ENCODE measurements around the gene SH3TC1.

SH3TC1 gene

DNA sequence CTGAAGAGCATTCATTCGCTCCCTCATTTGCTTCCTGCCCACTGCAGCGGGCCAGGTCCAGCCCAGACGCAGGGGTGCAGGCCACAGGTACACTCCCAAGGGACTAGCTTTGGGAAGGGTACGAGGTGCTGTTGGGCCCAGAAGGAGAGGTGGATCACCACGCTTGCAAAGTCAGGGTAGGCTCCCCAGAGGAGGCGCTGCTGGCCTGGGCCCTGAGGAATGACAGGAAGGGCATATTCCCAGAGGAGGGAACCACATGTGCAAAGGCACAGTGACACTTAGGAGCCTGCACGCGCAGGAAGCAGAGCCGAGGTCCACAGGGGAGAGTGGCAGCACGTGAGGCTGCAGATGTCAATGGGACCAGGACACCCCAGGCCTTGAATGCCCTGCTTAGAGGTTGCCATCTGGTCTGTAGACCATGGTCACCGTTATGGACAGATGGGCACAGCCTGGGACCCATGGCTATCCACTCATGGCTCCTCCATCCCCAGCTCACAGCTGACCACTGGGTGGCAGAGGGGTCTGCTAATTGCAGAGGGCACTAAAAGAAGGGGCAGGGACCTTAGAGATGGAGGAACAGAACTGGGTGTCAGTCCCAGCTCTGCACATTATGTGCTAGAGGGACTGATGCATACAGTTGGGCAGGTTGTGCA is 78.4 kb downstream of the SH3TC1 start:
- no peak for DNase-seq (ENCODE audit: low read depth)

DNA sequence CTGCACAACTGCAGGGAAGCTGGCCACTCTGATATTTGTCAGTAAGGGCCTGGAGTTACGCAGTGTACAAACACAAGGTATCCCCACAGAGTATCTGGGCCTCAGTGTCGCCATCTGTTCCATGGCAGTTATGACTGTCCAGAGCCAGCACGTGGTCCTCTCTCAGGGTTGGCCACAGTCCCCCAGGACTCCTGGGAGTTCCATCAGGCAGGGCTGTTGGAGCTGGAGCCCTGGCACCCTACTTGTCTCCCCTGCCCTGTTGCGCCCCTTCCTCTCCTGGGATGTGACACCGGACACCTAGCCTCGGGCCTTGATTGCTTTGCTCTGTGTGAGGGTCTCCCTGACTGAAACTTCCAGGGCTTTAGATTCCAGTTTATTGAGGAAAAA is 78.9 kb downstream of the SH3TC1 start:
- DNase-seq (ENCODE audit: low read depth), result no peak

DNA sequence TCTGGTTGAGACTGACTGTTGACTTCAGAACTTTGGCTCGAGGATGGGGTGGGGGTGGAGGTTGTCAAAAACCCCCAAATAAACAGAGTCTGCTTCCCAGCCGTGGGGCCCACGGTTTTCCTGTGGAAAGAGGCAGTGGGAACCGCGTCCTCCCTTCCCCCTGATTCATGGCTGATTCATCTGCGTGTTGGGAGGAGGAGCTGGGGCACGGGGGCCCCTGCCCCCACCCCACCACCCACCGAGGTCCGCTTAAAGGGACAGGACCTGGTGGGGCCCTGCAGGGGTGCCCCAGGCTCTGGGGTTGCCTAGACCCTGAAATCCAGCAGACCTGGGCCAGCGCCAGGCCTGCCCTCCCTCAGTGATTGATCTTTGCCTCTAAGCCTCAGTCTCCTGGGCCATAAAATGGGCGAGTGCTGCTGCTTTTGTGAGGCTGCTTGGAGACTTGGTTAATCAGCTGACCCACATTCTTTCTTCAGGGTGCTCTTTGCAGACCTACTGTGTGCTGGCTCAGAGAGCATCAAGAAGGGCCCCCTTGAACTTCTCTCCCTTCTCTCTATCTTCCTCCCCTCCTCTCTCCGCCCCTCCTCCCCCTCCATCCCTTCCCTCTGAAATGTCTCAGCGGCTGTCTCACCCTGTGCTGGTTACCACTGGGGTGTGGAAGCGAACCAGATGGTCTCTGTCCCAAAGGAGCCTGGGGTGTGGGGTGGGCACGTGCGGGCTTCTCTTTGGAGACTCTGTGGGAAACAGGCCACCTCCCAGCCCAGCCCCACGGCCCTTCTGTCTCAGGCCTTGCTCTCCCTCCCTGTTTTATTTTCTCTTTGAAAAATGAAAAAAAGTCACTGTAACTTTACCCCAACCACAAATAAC is 79.6 kb downstream of the SH3TC1 start:
- no peak for DNase-seq (ENCODE audit: low read depth)

DNA sequence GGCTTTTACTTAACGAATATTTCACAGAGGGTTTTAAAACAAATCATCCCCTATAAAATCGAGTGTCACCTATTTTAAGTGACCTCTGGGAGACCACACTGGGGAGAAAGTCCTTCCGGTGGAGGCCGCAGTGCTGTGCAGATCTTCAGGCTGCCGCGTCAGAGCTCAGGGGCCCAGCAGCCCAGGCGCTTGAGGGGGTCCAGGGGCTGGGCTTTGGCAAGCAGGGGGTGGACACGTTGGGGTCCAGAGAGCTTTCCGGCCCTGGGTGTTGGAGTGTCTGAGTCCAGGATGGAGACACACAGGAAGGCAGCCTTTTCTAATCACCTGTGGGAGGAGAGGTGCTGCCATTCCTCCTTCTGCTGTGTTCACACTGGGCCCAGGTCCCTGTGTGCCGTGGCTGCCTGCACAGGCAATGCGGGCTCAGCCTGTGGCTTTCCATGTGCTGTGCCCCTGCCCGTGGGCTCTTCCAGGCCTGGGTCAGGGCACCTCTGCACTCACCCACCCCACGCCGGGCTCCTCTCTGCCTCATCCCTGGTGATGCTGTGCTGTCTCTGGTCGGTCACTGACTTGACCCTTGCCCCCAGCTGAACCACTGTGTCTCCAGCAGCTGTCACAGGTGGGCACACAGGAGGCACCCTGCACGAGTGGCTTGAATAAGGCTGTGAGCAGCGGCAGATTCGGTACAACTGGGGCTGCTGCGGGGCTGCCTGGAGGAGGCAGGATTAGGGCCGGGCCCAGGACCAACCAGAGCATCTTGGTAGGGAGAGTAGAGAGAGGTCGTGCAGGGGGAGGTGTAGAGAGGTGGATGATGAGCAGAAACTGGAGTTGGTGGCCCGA is 80.4 kb downstream of the SH3TC1 start:
- DNase-seq (ENCODE audit: low read depth), result no peak

DNA sequence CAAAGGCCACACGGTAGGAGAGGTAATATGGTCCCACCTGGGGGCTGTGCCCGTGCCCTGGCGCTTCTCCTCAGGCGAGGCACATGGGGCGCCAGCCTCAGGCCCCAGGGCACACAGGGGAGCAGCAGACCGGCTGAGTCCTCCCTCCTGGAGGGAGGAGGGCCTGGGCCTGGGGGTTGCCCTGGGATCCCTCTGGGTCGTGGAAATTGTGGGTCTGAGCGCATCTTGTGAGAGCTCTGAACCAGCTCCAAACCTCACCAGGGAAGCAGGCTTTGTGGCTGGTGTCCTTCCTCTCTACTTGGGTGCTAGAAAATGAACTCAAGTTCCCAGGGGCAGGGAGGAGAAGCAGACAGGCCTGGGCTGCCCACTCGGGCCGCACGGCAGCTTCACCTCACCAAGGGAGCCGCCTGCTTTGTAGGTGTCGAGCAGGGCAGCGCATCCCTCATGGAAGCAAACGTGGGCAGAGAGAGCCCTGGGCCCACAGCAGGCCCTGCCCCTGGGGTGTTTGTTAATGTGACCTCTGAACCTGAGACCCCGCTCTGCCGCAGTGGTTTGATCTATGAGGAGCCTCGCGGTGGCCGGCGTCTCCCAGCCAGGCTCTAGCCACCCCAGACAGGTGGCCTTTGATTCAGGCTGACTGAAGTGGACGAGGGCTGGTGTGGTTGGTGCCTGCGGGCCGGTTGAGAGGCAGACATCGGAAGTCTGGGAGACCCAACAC is 81.2 kb downstream of the SH3TC1 start:
- DNase-seq (ENCODE audit: low read depth), result no peak

DNA sequence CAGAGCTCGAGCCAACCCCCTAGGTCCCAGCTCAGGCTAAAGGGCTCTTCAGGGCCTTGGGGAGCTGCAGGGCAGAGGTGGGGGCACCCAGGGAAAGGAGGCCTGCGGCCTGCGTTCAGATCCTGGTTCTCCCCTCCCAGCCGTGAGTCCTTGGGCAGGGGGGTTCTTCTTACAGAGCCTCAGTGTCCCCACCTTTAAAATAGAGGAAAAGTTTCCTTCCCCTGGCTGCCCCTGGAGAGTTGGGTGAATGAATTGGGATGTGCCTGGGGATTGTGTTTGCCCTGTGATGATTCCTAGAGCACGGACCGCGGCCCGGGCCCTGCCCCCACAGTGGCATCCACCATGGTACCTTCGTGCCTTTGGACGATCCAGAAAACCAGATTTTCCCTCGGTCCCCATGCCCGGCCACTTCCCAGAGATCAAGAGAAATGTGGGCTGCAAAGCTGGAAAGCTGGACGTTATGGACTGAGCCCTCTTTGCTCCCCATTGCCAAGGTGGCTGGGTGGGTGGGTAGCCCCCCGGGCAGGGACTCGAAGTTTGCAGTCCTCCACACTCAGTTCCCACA is 81.9 kb downstream of the SH3TC1 start:
- DNase-seq (ENCODE audit: low read depth), result no peak

DNA sequence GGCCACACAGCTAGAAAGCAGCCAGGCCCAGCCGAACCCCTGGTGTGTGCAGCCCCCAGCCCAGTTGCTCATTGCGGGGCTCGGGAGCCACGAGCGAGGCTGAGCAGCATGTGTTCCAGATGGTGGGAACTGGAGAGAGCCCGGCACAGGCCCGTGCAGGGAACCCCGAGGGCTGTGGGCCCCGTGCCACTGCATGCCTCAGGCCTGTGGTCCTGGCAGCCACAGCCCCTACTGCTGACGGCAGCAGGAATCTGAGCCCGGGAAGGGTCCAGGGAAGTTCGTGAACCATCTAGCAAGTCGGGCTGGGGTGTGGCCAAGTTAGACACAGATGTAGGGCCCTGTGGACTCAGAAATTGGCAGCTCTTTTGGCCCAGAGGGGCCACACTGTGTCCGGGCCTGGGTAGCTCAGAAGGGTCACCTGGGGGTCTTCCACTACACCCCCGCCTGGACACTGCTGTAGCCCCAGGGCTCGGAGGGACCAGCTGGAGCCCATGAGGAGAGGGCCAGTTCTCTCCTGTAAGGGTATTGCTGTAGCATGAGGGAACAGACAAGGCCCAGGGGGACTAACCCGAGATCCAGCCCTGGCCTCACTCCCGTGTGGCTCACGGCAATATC is 82.5 kb downstream of the SH3TC1 start:
- no peak for DNase-seq (ENCODE audit: low read depth)

DNA sequence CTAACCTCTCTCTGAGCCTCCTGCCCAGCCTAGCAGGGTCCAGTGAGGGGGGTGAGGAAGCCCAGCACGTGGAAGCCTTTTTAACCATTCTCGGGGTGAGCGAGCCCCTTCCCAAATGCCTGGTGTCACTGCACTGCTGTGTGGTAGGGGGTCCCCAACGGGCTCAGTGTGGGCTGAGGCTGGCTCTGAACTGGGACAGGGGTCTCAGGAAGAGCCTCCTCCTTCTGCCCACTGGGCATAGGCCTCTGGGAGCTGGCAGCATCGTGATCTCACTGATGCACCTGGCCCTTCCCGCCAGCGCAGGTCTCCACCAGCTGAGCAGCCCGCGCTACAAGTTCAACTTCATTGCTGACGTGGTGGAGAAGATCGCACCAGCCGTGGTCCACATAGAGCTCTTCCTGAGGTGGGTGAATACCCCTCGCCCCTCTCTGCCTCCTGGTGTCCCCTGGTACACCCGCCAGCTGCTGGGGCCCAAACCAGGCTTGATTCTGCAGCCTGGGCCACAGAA is 83.1 kb downstream of the SH3TC1 start:
- DNase-seq (ENCODE audit: low read depth), result no peak

DNA sequence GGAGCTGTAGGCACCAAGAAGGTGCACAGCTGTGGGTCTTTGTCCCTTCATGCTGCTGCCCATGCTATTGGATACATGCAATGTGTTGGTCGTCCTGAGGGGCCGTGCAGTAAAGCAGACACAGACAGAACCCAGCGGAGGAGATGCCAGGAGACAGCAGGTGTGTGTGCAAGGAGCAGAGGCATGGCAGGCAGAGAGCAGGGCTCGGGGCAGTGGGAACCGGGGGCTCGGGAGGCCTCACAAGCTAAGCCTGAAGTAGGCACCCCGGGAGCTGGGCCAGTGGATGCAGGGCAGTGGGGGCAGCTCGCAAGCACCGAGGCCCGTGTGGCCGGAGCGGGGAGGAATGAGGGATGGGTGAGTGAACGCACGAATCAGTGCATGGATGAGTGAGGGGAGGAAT is 83.7 kb downstream of the SH3TC1 start:
- no peak for DNase-seq (ENCODE audit: low read depth)

DNA sequence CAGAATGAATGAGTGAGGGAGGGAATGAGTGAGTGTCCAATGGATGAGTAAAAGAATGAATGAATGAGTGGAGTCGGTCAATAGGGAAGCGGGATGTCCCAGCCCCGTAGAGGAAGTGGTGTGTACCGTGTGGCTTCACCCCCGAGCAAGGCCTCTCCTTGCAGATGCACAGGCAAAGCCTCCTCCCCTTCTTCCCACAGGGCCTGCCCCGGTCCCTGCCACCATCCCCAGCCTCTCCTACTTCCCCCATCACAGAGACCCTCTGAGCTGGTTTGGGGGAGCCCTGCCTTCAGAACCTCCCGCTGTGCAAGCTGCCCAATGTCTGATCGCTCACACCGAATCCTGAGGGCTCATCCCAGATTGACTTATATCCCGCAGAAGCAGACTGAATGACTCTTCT is 84.1 kb downstream of the SH3TC1 start:
- DNase-seq (ENCODE audit: low read depth), result no peak

DNA sequence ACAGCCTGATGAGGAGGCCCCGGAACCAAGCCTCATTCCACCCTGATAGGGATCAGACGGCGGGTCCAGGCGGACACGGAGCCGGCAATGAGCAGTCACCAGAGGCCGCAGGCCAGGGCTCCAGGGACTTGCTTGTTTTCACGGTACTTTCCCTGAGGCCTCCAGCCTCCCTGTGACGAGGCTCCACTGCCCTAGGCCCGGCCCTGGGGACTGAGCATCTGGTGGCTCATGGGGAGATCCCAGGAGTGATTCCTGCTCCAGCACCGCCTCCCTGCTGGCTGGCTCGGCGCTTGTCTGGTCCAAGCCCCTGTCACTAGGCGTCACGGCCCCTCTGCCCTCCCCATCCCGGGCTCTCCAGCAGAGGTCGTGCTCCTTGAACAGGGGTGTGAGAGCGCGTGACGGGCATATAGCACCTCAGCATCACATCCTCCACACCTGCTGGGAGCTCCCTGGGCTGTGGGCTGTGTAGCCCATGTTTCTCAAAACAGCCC is 84.6 kb downstream of the SH3TC1 start:
- DNase-seq (ENCODE audit: low read depth), result no peak

DNA sequence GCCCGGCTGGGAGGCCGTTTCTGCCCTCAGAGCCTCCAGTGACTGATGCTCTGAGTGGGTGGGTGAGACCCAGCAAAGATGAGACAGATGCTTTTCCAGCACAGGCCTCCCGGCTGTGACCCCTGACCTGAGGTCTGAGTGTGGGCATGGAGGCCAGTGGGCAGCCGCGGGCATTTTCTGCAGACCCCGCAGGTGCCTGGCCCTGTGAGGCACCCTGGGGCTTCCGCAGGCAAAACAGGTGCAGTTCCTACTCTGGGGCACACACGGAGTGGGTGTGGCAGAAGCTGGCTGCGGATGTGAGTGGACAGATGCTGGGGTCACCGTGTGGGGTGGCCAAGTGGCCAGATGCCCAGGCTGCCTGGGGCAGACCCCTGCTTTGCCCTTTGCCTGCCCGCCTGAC is 85.3 kb downstream of the SH3TC1 start:
- DNase-seq (ENCODE audit: low read depth), result no peak

DNA sequence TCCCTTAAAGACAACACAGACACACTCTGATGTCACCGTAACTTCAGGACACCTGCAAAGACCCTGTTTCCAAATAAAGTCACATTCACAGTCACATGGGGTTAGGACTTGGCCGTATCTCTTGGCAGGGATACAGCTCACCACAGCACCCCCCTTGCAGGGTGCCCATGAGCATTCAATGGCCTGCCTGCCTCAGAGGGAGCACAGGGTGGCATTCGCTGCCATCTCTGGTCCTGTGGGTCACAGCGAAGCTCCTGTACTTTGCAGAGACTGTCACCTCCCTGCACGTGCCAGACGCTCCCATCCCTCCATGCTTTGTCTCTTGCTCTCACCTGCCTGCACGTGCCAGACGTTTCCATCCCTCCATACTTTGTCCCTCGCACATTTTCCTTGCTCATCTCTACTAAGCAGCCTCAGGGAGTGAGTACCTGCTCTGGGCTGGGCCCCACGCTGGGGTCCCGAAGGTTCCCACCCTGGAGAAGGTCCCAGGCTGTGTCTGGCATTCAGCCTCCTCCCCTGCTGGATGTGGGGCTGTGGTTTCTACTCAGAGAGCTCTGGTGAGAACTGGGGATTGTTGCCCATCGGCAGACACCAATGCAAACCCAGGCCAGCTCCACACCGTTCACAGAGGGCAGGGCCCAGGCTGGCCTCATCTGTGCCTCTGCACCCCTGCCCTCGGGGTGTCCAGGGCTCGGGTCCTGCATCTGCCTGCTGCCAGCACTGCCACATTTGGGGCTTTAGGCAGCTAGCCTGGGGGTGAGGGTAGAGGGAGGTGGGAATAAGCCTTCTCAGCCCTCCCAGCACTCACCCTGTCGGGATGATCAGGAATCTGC is 86.3 kb downstream of the SH3TC1 start:
- no peak for DNase-seq (ENCODE audit: low read depth)

DNA sequence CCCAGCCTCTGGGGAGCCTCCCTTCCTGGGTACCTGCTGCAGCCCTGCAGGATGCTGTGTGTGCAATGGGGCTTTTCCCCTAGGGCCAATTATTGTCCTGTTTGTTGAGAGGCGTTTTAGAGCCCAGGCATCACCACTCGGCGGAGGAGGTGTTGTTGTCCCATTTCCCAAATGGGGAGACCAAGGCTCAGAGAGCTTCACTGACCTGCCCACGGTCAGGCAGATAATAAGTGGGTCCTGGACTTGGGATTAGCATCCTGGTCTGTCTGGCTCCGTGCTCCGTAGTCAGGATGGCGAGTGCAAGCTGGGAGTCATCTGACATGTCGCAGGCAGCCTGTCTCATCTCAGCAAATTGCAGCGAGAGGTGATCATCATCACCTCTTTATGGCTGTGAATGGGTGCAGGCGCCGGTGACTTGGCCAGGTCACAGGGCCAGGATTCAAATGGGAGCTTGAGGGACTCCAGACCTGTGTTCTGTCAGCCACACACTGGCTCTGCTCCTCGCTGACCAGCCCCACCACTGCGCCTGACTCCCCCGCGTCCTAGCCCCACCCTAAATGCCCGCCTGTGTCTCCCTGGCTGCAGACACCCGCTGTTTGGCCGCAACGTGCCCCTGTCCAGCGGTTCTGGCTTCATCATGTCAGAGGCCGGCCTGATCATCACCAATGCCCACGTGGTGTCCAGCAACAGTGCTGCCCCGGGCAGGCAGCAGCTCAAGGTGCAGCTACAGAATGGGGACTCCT is 87.1 kb downstream of the SH3TC1 start:
- no peak for DNase-seq (ENCODE audit: low read depth)

DNA sequence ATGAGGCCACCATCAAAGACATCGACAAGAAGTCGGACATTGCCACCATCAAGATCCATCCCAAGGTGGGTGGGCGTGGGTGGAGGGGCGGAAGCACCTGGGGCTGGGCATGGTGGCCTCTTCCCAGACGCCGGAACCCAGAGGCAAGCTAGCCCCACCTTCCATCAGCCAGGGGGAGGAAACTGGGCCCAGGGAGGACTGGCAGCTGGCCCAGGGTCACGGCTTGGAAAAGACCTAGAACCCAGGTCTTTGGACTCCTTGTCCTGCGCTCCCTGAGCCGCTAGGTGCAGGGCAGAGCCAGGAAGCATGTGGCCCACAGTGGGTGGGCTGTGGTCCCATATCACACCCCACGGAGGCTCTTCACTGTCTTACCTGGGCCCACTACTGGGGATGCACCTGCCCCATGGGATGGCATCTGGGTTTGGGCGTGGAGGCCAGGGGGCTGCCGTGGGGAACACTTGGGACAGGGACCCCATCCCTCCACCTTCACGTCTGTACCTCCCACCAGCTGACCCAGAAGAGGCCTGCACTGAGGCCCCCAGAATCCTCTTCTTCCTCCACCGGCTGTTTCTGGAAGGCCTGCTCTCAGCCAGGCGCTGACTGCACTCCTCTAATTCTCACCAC is 87.7 kb downstream of the SH3TC1 start:
- no peak for DNase-seq (ENCODE audit: low read depth)

DNA sequence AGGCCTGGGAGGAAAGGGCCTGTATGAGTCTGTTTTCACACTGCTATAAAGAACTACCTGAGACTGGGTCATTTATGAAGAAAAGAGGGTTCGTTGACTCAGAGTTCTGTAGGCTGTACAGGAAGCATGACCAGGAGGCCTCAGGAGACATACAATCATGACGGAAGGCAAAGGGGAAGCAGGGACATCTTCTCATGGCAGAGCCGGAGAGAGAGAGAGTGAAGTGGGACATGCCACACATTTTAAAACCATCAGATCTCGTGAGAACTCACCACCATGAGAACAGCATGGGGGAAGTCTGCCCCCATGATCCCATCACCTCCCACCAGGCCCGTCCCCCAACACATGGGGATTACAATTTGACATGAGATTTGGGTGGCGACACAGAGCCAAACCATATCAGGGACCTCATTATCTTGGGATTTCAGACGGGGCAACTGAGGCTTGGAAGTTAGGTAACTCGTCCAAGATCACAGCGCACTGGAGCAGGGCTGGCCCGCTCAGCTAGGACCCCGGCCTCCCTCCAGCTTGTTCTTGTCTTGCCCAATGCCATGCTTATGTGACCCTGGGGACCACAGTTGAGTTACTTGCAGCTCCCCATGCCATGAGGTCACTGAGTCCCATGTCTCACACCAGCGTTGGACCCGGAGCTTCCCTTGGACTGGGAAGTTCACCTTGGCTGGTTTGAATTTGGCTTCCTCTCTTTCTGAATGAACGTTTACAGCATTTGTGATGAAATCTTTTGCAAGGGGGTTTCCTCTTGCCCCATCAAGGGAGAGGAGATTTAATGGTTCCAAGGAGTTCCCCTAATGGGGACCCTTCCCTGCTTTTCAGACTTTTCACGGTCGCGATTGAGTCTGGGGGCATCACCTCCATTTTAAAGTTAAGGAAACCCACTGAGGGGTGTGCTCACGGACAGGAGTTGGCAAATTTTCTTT is 88.5 kb downstream of the SH3TC1 start:
- no peak for DNase-seq (ENCODE audit: low read depth)

DNA sequence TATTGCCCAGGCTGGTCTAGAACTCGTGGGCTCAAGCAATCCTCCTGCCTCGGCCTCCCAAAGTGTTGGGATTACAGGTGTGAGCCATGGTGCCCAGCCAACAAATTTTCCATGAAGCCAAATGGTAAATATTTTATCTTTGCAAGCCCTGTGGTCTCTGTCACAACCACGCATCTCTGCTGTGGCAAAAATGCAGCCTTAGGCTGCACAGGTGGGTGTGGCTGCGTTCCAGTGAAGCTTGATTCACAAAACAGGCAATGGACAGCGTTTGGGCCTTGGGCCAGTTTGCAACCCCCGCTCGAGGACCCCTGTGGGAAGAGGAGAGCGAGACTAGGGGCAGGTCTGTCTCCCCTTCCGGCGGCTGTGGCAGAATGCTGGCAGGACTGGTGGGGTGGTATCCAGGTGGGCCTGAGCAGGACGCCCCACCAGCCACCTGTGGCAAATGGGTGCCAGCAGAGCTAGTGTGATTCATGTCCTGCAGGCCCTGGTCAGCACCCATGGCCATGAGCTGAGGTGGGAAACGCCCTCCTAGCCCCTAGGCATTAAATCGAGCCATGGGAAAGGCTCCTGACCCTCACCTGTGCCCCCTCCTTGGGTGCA is 90.2 kb downstream of the SH3TC1 start:
- no peak for DNase-seq (ENCODE audit: low read depth)

Measured in HS-27A (cell line).